D721Med (cell line): ENCODE results near the gene DYNLL2.

ENCODE experiments used
- DNase-seq: peaks from one replicate; pipeline ENCODE4 v3.0.0; 2011; ENCODE audit warnings: low spot score; ENCODE audit not compliant: insufficient read length
- FAIRE-seq: peaks from 2 replicates; lab custom pipeline; 2011; peaks lifted over from hg19 to GRCh38; lab: Jason Lieb, UNC
- CTCF ChIP-seq: IDR thresholded peaks from 2 replicates; pipeline ENCODE4 v1.5.1; 2012; ENCODE audit warnings: mild to moderate bottlenecking, control low read depth; ENCODE audit not compliant: insufficient read depth; ENCODE audit errors: missing control alignments

Gene DYNLL2

GRCh38 chr17:58047376-58048150 lies 35.7 kb upstream of the DYNLL2 start:
- FAIRE-seq, result no peak
- no peak for DNase-seq
- TF ChIP-seq CTCF, result no peak

- DNase-seq (no peak), FAIRE-seq (no peak)
- no peak for TF ChIP-seq CTCF
These were observed 33.7 kb upstream of the DYNLL2 start for GRCh38 chr17:58049533-58049932.

- FAIRE-seq (no peak), DNase-seq (no peak)
- no peak for TF ChIP-seq CTCF
These were observed 32.3 kb upstream of the DYNLL2 start for GRCh38 chr17:58050966-58051365.

- DNase-seq (no peak), FAIRE-seq (no peak)
- no peak for TF ChIP-seq CTCF
These were observed 31.8 kb upstream of the DYNLL2 start for GRCh38 chr17:58051468-58051867.

GRCh38 chr17:58052407-58052806 lies 30.8 kb upstream of the DYNLL2 start:
- FAIRE-seq, result no peak

GRCh38 chr17:58052945-58053715 lies 30.1 kb upstream of the DYNLL2 start:
- FAIRE-seq (no peak), DNase-seq (no peak)
- TF ChIP-seq CTCF, result no peak

More at GRCh38 chr17:58052407-58052806, 30.8 kb upstream of the DYNLL2 start:
- no peak for TF ChIP-seq CTCF
- no peak for DNase-seq
